ENCODE data around the gene TRPV5. TPM values are rescaled to one million over a fixed set of nuclear protein-coding genes. Genes with fewer than 3 reads are reported as not detected.

The TRPV5 gene
- total RNA-seq, 2 donors from 2014 or later, result not detected

DNA sequence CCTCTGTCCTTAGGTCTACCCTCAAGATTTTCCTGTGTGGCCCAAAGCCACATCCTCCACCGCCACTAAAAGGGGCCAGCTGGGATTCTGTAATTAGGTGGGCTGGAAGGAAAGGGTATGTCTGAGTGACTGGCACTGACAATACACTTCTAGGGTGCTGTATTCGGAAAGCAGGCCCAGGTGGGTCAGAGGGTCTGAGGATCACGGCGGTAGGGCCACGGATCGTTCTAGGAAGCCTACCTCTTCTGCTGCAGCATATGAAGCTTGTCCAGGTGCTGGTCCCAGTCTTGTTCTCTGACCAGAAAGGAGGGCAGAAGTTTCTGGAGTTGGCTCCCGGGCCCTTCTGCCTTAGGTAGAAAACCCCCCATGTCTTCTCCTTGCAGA lies 462 bp downstream of the TRPV5 start:
- no peak for ATAC-seq
- Mint-ChIP-seq H3K27ac (no peak overlapping the region), H3K27me3 (peaks cover 3 to 17% of the 10 kb centered on the region in 2 donors), H3K4me3 (no peak overlapping the region), H3K4me1 (ENCODE audit: low read depth in 2 of 2) (no peaks in the 10 kb centered on the region), H3K36me3 (no peaks in the 10 kb centered on the region), H3K9me3 (no peaks in the 10 kb centered on the region)
- DNase-seq (ENCODE audit: low spot score), result no peak

DNA sequence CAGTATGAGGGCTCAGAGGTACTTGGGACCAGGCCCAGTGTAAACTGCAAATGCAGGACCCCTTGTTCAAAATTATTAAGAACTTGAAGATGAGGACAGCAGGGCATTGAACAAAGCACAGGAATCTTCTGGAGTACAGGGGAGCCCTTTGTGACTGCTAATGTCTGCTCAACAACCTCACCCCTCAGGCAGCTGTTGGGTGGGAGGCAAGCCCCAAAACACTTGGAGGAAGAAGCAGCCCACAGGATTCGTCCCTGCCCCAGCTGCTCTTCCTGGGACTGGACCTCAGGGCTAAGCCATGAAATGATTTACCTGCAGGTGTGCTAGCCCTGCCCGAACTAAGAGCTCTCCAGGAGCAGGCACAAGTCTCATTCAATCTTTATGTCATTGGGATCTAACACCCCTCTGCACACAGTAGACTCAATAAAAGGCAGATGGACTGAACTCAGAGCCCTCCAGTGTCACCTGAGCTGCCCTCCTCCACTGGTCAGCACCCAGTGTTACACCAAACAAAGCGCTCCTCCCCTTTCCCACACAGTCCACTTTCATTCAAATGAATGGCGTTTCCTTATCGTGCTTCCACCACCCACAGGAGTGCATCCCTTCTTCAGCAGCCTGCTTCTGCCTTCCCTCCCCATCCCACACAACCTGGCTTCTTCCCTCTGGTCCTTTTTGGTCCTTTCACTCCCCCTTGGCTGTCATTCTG lies 1.0 kb downstream of the TRPV5 start:
- Mint-ChIP-seq H3K27me3 (peaks cover 3 to 17% of the 10 kb centered on the region in 2 donors), H3K4me1 (ENCODE audit: low read depth in 2 of 2) (no peaks in the 10 kb centered on the region), H3K4me3 (no peak overlapping the region), H3K27ac (no peak overlapping the region), H3K9me3 (no peaks in the 10 kb centered on the region), H3K36me3 (no peaks in the 10 kb centered on the region)
- DNase-seq (ENCODE audit: low spot score) (no peak), ATAC-seq (no peak)

DNA sequence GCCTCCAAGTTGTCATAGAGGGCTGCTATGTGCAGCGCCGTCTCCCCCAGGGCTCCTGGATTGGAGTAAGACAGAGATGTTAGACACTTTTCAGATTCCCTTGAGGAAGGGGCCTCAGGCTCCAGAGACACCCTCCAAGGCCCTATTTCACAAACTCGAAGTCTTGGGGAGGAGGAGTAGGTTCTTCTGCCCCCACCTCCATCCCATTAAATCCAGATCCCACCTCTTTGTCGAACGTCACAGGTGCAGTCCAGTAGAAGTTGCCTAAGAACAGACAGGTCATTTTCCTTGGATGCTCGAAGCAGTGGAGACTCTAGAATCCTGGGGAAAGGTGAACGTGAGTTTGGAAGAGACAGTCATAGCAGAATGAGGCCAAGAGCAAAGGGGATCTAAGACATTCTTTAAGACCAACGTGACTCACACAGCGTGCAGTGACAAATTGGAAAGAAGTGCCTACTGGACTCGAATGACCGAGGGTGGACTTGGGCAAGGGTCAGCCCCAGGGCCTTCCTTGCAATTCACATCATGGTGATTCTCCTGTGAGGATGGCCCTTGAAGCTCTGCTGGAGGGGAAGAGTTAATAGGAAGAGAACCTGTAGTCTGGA lies 3.3 kb downstream of the TRPV5 start:
- Mint-ChIP-seq H3K27me3 (peaks cover 9 to 29% of the 10 kb centered on the region in 2 donors), H3K9me3 (no peaks in the 10 kb centered on the region), H3K27ac (no peak overlapping the region), H3K4me3 (no peak overlapping the region), H3K4me1 (ENCODE audit: low read depth in 2 of 2) (no peaks in the 10 kb centered on the region), H3K36me3 (no peaks in the 10 kb centered on the region)
- ATAC-seq (no peak), DNase-seq (ENCODE audit: low spot score) (no peak)

DNA sequence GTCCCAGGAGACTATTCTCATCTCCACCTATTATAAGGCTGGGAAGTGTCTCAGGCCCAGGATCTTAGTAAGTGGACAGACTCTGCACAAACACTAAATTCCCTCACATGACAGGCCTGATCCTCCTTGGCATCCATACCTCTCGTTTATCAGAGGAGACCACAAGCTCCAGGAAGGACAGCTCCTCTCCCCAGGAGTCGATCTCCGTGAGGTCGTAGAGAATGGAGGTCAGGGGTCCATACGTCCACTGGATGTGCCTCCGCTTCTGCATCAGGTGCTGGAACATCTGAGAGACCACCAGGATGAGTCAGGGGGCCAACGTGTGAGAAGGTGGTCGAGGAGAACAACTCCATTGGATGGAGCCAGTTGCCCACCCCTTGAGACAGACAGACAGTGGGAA lies 5.6 kb downstream of the TRPV5 start:
- no peak overlapping the region for H3K4me3 Mint-ChIP-seq

DNA sequence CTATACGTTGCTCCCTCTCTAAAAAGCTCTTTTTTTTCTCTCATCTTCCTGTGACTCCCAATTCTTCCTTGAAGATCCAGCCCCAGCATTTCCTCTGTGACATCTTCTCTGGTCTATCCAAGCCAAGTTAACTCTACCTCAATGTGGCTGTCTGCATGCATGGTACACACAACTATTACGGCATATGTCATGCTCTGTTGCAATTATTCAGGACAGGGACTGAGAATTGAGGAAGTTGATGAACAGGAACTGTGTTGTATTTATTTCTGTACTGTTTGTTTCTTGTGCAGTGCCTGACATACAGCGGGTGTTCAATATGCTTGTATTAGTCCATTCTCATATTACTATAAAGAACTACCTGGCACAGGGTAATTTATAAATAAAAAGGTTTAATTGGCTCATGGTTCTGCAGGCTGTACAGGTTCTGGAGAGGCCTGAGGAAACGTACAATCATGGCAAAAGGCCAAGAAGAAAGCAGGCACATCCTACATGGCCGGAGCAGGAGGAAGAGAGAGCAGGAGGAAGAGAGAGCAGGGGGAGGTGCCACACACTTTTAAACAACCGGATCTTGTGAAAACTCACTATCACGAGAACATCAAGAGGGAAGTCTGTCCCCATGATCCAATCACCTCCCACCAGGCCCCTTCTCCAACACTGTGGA lies 6.3 kb downstream of the TRPV5 start:
- no peaks in the 10 kb centered on the region for H3K4me1 Mint-ChIP-seq (ENCODE audit: low read depth in 2 of 2)
- DNase-seq (ENCODE audit: low spot score) (no peak), ATAC-seq (no peak)
- no peak overlapping the region for H3K4me3 Mint-ChIP-seq
- peaks cover 6 to 25% of the 10 kb centered on the region in 2 donors for H3K27me3 Mint-ChIP-seq
- H3K36me3 Mint-ChIP-seq, result no peaks in the 10 kb centered on the region
- no peak overlapping the region for H3K27ac Mint-ChIP-seq
- H3K9me3 Mint-ChIP-seq, result no peaks in the 10 kb centered on the region

More for the DNA sequence above, 5.6 kb downstream of the TRPV5 start:
- Mint-ChIP-seq H3K27ac (no peak overlapping the region), H3K36me3 (no peaks in the 10 kb centered on the region), H3K9me3 (no peaks in the 10 kb centered on the region), H3K27me3 (peaks cover 6 to 27% of the 10 kb centered on the region in 2 donors), H3K4me1 (ENCODE audit: low read depth in 2 of 2) (no peaks in the 10 kb centered on the region)
- ATAC-seq (no peak), DNase-seq (ENCODE audit: low spot score) (no peak)

DNA sequence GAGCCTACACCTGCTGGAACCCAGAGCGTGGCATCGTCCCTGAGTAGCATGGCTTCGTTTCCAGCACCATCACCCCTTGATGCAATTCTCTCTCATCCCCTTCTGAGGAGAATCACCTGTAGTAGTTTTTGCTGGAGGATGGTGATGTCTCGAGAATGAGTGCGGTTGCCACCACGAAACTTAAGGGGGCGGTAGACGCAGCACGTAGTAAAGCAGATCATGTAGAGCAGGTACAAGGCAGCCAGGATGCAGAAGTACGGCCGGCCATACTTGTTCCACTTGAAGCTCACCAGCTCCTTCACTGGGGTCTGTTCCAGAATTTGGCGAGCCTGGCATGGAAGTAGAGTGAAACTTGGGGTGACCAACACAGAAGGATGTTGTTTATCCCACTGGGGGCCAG lies 8.1 kb downstream of the TRPV5 start:
- DNase-seq (ENCODE audit: low spot score) (no peak), ATAC-seq (no peak)
- peaks cover 6 to 39% of the 10 kb centered on the region in 2 donors for H3K27me3 Mint-ChIP-seq
- H3K27ac Mint-ChIP-seq, result no peak overlapping the region
- no peak overlapping the region for H3K4me3 Mint-ChIP-seq
- H3K36me3 Mint-ChIP-seq, result no peaks in the 10 kb centered on the region
- H3K4me1 Mint-ChIP-seq (ENCODE audit: low read depth in 2 of 2), result no peaks in the 10 kb centered on the region
- H3K9me3 Mint-ChIP-seq, result no peaks in the 10 kb centered on the region

DNA sequence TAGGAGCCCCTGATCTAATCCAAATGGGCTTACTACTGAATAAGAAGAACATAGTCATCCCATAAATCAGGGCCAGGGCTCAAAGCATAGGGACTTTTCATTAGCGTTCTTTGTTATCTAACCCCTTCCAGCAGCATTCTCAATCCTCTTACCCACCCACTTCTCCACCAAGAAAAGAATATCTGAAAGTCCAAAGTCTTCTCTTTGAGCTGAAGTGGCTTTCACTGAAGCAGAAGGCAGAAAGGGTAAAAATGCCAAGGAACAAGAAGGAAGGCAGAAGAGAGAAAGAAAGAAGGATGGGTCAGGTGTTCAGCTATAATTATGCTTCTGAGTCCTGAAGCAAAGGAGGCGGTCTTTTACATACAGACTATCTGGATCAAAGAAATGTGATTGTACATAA lies 10.2 kb downstream of the TRPV5 start:
- Mint-ChIP-seq H3K27ac (no peak overlapping the region), H3K4me1 (ENCODE audit: low read depth in 2 of 2) (no peaks in the 10 kb centered on the region), H3K36me3 (no peaks in the 10 kb centered on the region), H3K4me3 (no peak overlapping the region), H3K27me3 (peaks cover 9 to 43% of the 10 kb centered on the region in 2 donors), H3K9me3 (no peaks in the 10 kb centered on the region)
- ATAC-seq, result no peak
- DNase-seq (ENCODE audit: low spot score), result no peak

DNA sequence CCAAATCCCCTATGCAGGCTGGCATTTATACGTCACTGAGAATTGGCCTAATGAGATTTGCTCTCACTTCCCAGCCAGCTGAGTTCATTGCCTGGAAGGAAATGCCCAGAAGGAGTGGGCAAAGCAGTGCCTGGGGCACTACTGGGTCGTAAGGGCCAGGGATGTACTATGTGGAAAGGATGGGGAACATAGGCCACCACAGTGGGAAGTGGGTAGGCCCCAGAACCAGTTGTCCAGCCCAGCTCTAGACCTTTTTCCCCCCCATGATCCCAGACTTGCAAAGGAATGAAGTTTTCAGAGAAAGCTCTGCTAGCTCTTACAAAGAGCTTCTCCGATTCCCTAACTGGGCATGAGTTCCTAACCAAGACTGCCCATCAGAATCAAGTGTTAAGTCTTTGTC lies 13.9 kb downstream of the TRPV5 start:
- Mint-ChIP-seq H3K9me3 (no peaks in the 10 kb centered on the region), H3K4me3 (no peak overlapping the region), H3K36me3 (no peaks in the 10 kb centered on the region), H3K27me3 (peaks cover 10 to 40% of the 10 kb centered on the region in 2 donors), H3K4me1 (ENCODE audit: low read depth in 2 of 2) (no peaks in the 10 kb centered on the region), H3K27ac (no peak overlapping the region)
- ATAC-seq (no peak), DNase-seq (ENCODE audit: low spot score) (no peak)

DNA sequence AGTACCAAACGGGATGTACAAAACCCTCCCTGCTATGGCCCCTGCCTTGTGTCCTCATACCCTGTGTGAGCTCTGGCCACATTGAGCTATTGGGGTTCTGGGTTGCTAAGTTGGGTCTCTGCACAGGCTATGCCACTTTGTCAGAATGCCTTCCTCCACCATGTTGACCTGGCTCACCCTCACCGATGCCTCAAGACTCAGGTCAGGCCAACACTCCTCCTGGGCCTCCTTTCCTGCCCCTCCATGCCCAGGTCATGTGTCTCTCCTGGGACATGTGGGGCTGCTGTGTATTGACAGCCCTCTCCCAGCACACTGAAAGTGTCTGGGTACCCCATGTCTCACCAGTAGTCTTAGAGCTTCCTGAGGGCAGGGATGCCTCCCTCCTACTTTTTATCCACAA lies 14.6 kb downstream of the TRPV5 start:
- peak in 1 of 2 donors; percentile 26 for ATAC-seq
- Mint-ChIP-seq H3K27ac (no peak overlapping the region), H3K27me3 (peaks cover 15 to 47% of the 10 kb centered on the region in 2 donors), H3K9me3 (no peaks in the 10 kb centered on the region), H3K36me3 (no peaks in the 10 kb centered on the region), H3K4me1 (ENCODE audit: low read depth in 2 of 2) (no peaks in the 10 kb centered on the region), H3K4me3 (no peak overlapping the region)
- no peak for DNase-seq (ENCODE audit: low spot score)

DNA sequence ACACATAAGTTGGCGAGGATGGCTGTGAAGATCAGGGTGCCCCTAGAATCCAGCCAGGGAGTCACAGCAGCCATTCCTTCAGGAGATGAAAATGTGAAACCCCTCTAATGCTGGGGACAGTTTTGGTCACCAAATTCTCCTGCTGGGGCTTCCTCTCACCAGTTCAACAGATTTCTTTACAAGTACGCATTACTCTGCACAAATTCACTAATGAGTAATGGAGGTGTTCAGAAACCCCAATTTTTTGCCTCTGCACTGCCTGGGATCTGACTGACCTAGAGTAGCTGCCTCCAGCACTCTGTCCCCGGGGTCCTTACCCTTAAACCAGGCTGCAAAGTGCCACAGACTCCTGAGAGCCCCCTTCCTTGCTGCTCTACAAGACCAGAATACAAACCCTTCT lies 16.1 kb downstream of the TRPV5 start:
- Mint-ChIP-seq H3K4me3 (no peak overlapping the region), H3K27ac (no peak overlapping the region), H3K27me3 (peaks cover 16 to 49% of the 10 kb centered on the region in 2 donors), H3K4me1 (ENCODE audit: low read depth in 2 of 2) (no peaks in the 10 kb centered on the region), H3K9me3 (no peaks in the 10 kb centered on the region), H3K36me3 (no peaks in the 10 kb centered on the region)
- ATAC-seq (no peak), DNase-seq (ENCODE audit: low spot score) (no peak)

DNA sequence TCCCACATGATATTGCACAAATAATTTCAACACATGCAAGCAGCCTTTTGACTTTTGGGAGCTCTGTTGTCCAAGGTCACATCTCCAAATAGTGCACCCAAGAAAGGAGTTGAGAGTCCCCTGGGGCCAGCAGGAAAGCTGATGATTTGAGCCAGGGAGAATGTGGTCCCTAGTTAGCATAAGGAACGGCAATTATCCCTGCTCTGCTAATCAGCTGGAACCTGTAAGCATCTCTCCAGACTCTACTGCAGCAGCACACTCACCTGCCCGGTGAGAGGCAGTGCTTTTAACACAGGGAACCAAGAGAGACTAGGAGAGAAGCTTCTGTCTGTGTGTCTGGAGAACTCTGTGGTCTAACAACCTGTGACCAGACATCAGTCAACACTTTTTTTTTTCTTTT lies 17.0 kb downstream of the TRPV5 start:
- Mint-ChIP-seq H3K27ac (no peak overlapping the region), H3K27me3 (peaks cover 21 to 51% of the 10 kb centered on the region in 2 donors), H3K9me3 (no peaks in the 10 kb centered on the region), H3K4me1 (ENCODE audit: low read depth in 2 of 2) (no peaks in the 10 kb centered on the region), H3K36me3 (no peaks in the 10 kb centered on the region), H3K4me3 (no peak overlapping the region)
- ATAC-seq (no peak), DNase-seq (ENCODE audit: low spot score) (no peak)

DNA sequence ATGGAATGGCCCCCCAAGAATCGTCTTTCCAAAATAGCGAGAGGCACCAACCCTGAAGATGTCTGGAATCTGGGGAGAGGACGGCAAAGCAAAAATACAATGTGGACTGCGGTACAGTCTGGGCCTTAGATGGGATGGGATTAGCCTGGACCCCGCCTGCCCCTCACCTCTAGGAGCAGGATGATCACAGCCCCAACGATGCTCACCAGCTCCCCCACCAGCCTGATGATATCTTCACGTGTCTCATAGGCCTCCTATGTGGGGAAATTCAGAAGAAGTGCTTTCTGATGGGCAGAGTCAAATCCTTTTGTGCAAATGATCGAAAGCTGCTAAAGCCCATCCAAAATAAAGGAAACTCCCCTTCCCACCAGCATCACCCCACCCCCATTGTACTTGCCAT lies 18.2 kb downstream of the TRPV5 start:
- DNase-seq (ENCODE audit: low spot score) (no peak), ATAC-seq (peak in 1 of 2 donors; percentile 16)
- peaks cover 24 to 51% of the 10 kb centered on the region in 2 donors for H3K27me3 Mint-ChIP-seq
- no peak overlapping the region for H3K27ac Mint-ChIP-seq
- H3K4me1 Mint-ChIP-seq (ENCODE audit: low read depth in 2 of 2), result no peaks in the 10 kb centered on the region
- H3K9me3 Mint-ChIP-seq, result no peaks in the 10 kb centered on the region
- H3K36me3 Mint-ChIP-seq, result no peaks in the 10 kb centered on the region
- H3K4me3 Mint-ChIP-seq, result no peak overlapping the region

DNA sequence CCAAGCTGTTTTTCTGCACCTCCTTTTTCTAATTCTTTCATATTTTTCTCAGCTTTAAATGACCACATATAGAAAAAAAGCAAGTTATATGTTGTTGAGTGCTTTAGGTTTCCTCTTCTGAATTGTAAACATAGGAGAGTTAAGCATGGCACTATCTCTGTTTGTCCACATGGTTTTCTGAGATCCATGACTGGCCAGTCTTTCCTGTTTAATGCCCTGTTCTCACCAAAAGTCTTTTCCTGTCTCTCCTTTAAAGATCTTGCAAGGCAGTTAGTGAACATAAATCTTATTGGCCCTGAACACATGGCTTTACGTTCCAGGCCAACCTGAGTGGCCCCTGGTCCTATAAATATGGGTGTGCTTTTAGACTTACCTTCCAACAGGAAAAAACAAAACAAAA lies 19.4 kb downstream of the TRPV5 start:
- H3K27ac Mint-ChIP-seq, result no peak overlapping the region
- no peaks in the 10 kb centered on the region for H3K4me1 Mint-ChIP-seq (ENCODE audit: low read depth in 2 of 2)
- ATAC-seq (no peak), DNase-seq (ENCODE audit: low spot score) (no peak)
- H3K27me3 Mint-ChIP-seq, result peaks cover 27 to 55% of the 10 kb centered on the region in 2 donors
- H3K9me3 Mint-ChIP-seq, result no peaks in the 10 kb centered on the region
- no peaks in the 10 kb centered on the region for H3K36me3 Mint-ChIP-seq
- no peak overlapping the region for H3K4me3 Mint-ChIP-seq

DNA sequence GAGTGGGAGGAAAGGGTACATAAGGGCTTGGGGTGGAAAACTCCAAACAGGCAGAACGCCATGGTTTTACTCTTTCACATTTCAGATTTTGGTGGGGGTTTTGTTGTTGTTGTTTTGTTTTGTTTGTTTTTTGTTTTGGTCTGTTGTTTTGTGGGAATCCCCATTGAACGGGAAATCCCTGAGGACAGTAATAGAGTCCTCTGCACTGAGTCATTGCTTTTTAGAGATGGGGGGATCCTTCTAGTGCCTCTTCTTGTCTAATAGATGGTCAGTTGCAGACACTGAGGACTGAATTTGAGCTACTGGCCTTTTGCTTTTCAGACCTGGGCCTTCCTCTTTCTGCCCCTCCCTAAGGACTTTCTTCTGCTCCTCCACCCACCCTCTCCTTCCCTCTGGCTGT lies 20.0 kb downstream of the TRPV5 start:
- DNase-seq (ENCODE audit: low spot score) (no peak), ATAC-seq (no peak)
- H3K4me1 Mint-ChIP-seq (ENCODE audit: low read depth in 2 of 2), result no peaks in the 10 kb centered on the region
- no peak overlapping the region for H3K4me3 Mint-ChIP-seq
- H3K36me3 Mint-ChIP-seq, result no peaks in the 10 kb centered on the region
- no peak overlapping the region for H3K27ac Mint-ChIP-seq
- no peaks in the 10 kb centered on the region for H3K9me3 Mint-ChIP-seq
- peaks cover 30 to 58% of the 10 kb centered on the region in 2 donors for H3K27me3 Mint-ChIP-seq
